ENCODE measurements around the gene KLRC4. TPM values are rescaled to one million over a fixed set of nuclear protein-coding genes. Genes with fewer than 3 reads are reported as not detected.
"Not testable (repeated sequence)": the region's sequence is repeated elsewhere in the genome, so short reads cannot be mapped to it uniquely, and the experiment has no call there.

The KLRC4 gene
- total RNA-seq, 1 experiment from 2014 or later = not detected

GRCh38 chr12:10408842-10409241 is 715 bp downstream of the KLRC4 start:
- Histone ChIP-seq H3K4me3 (ENCODE audit: low read length) (no peak overlapping the region), H3K27ac (ENCODE audit: low read length) (no peak overlapping the region), H4K20me1 (ENCODE audit: insufficient read depth, low read depth, low read length) (no peaks in the 10 kb centered on the region), H3K9me2 (replicated peaks; ENCODE audit: insufficient read depth, low read length) (no peaks in the 10 kb centered on the region), H3K36me3 (ENCODE audit: insufficient read depth, low read length) (no peaks in the 10 kb centered on the region), H3K4me2 (ENCODE audit: low read depth, low read length, poor library complexity, severe bottlenecking) (no peak overlapping the region), H3K9me3 (ENCODE audit: low read length) (no peaks in the 10 kb centered on the region), H3K4me1 (ENCODE audit: low read length) (no peaks in the 10 kb centered on the region), H3K27me3 (ENCODE audit: low read length) (no peaks in the 10 kb centered on the region), H2AFZ (ENCODE audit: low read length) (no peak overlapping the region), H3K79me2 (ENCODE audit: low read length) (no peaks in the 10 kb centered on the region), H3K9ac (ENCODE audit: low read length) (no peak overlapping the region)
- no peak for DNase-seq

DNA sequence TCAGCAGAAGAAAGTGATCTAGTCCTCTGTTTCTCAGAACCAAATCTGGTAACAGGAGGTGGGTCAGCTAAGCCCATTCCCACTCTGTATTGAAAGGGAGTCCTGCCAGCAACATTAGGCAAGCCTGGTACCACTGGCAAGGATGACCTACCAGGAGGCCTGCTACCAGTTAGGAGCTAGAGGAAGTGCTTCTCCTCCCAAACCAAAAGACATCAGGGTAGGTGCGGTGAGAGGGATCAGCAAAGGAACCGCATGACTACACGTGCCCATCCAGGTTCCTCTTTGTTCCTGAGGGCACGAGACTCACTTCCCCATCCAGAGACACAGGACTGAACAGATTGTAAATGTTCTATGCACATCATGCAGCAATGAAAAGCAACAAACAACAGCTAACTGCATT is 2.8 kb downstream of the KLRC4 start:
- no peak overlapping the region for H3K27ac ChIP-seq (ENCODE audit: low read length)

GRCh38 chr12:10405294-10405693 is 4.3 kb downstream of the KLRC4 start:
- H3K4me1 ChIP-seq (ENCODE audit: low read length) = no peaks in the 10 kb centered on the region
- no peaks in the 10 kb centered on the region for H4K20me1 ChIP-seq (ENCODE audit: insufficient read depth, low read depth, low read length)
- H3K9me3 ChIP-seq (ENCODE audit: low read length) = no peaks in the 10 kb centered on the region
- H3K9ac ChIP-seq (ENCODE audit: low read length) = no peak overlapping the region
- no peaks in the 10 kb centered on the region for H3K27me3 ChIP-seq (ENCODE audit: low read length)
- H3K79me2 ChIP-seq (ENCODE audit: low read length) = no peaks in the 10 kb centered on the region
- H3K4me2 ChIP-seq (ENCODE audit: low read depth, low read length, poor library complexity, severe bottlenecking) = no peak overlapping the region
- H3K4me3 ChIP-seq (ENCODE audit: low read length) = no peak overlapping the region
- H3K36me3 ChIP-seq (ENCODE audit: insufficient read depth, low read length) = no peaks in the 10 kb centered on the region
- no peak overlapping the region for H3K27ac ChIP-seq (ENCODE audit: low read length)
- H2AFZ ChIP-seq (ENCODE audit: low read length) = no peak overlapping the region
- H3K9me2 ChIP-seq (replicated peaks; ENCODE audit: insufficient read depth, low read length) = no peaks in the 10 kb centered on the region
- no peak for DNase-seq

More for the DNA sequence above, 2.8 kb downstream of the KLRC4 start:
- no peak overlapping the region for H3K4me3 ChIP-seq (ENCODE audit: low read length)
- no peaks in the 10 kb centered on the region for H3K27me3 ChIP-seq (ENCODE audit: low read length)
- H3K4me1 ChIP-seq (ENCODE audit: low read length) = no peaks in the 10 kb centered on the region
- no peak overlapping the region for H3K4me2 ChIP-seq (ENCODE audit: low read depth, low read length, poor library complexity, severe bottlenecking)
- no peaks in the 10 kb centered on the region for H3K9me2 ChIP-seq (replicated peaks; ENCODE audit: insufficient read depth, low read length)
- H4K20me1 ChIP-seq (ENCODE audit: insufficient read depth, low read depth, low read length) = no peaks in the 10 kb centered on the region
- no peak overlapping the region for H2AFZ ChIP-seq (ENCODE audit: low read length)
- H3K79me2 ChIP-seq (ENCODE audit: low read length) = no peaks in the 10 kb centered on the region
- DNase-seq = no peak
- H3K9ac ChIP-seq (ENCODE audit: low read length) = no peak overlapping the region
- no peaks in the 10 kb centered on the region for H3K36me3 ChIP-seq (ENCODE audit: insufficient read depth, low read length)
- H3K9me3 ChIP-seq (ENCODE audit: low read length) = no peaks in the 10 kb centered on the region

DNA sequence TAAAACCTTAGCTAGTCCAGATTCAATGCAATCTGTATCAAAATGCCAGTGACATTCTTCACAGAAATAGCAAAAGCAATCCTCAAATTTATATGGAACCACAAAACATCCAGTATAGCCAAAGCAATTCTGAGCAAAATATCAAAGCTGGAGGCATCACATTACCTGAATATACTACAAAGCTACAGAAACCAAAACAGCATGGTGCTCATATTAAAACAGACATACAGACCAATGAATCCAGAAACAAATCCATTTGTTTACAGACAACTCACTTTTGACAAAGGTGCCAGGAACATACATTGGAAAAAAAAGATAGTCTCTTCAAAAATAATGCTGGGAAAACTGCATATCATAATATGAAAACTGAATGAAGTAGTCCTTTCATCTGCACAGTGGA is 4.8 kb downstream of the KLRC4 start:
- H3K36me3 ChIP-seq (ENCODE audit: insufficient read depth, low read length) = no peaks in the 10 kb centered on the region
- H3K9me3 ChIP-seq (ENCODE audit: low read length) = no peaks in the 10 kb centered on the region
- no peak overlapping the region for H3K27ac ChIP-seq (ENCODE audit: low read length)
- no peaks in the 10 kb centered on the region for H4K20me1 ChIP-seq (ENCODE audit: insufficient read depth, low read depth, low read length)
- no peaks in the 10 kb centered on the region for H3K9me2 ChIP-seq (replicated peaks; ENCODE audit: insufficient read depth, low read length)
- H3K9ac ChIP-seq (ENCODE audit: low read length) = no peak overlapping the region
- H3K27me3 ChIP-seq (ENCODE audit: low read length) = no peaks in the 10 kb centered on the region
- no peak overlapping the region for H2AFZ ChIP-seq (ENCODE audit: low read length)
- DNase-seq = no peak
- H3K79me2 ChIP-seq (ENCODE audit: low read length) = no peaks in the 10 kb centered on the region
- no peak overlapping the region for H3K4me3 ChIP-seq (ENCODE audit: low read length)
- H3K4me1 ChIP-seq (ENCODE audit: low read length) = no peaks in the 10 kb centered on the region
- no peak overlapping the region for H3K4me2 ChIP-seq (ENCODE audit: low read depth, low read length, poor library complexity, severe bottlenecking)

DNA sequence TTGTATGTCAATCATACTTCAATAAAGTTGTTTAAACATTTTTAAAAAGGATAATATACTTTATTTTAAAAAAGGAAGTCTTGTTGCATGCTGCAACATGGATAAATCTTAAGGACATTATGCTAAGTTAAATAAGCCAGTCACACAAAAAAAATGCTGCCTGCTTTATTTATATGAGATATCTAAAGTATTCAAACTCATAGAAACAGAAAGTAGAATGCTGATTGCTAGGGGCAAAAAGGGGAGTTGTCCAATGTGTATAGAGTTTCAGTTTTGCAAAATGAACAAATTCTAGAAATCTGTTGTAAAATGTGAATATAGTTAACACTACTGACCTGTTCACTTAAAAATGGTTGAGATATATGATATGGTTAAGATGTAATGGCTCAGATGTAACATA is 8.7 kb downstream of the KLRC4 start:
- Histone ChIP-seq H3K36me3 (ENCODE audit: insufficient read depth, low read length) (no peaks in the 10 kb centered on the region), H3K9me2 (replicated peaks; ENCODE audit: insufficient read depth, low read length) (no peaks in the 10 kb centered on the region), H2AFZ (ENCODE audit: low read length) (no peak overlapping the region), H3K9ac (ENCODE audit: low read length) (no peak overlapping the region), H3K4me3 (ENCODE audit: low read length) (no peak overlapping the region), H4K20me1 (ENCODE audit: insufficient read depth, low read depth, low read length) (no peaks in the 10 kb centered on the region), H3K4me1 (ENCODE audit: low read length) (no peaks in the 10 kb centered on the region), H3K27ac (ENCODE audit: low read length) (no peak overlapping the region), H3K9me3 (ENCODE audit: low read length) (no peaks in the 10 kb centered on the region), H3K4me2 (ENCODE audit: low read depth, low read length, poor library complexity, severe bottlenecking) (no peak overlapping the region), H3K79me2 (ENCODE audit: low read length) (no peaks in the 10 kb centered on the region), H3K27me3 (ENCODE audit: low read length) (no peaks in the 10 kb centered on the region)
- DNase-seq = no peak

- Histone ChIP-seq H3K9me2 (replicated peaks; ENCODE audit: insufficient read depth, low read length) (no peaks in the 10 kb centered on the region), H3K27me3 (ENCODE audit: low read length) (no peaks in the 10 kb centered on the region), H3K4me3 (ENCODE audit: low read length) (no peak overlapping the region), H3K9ac (ENCODE audit: low read length) (no peak overlapping the region), H3K4me1 (ENCODE audit: low read length) (no peaks in the 10 kb centered on the region), H3K79me2 (ENCODE audit: low read length) (no peaks in the 10 kb centered on the region), H3K27ac (ENCODE audit: low read length) (no peak overlapping the region), H2AFZ (ENCODE audit: low read length) (no peak overlapping the region), H4K20me1 (ENCODE audit: insufficient read depth, low read depth, low read length) (no peaks in the 10 kb centered on the region), H3K4me2 (ENCODE audit: low read depth, low read length, poor library complexity, severe bottlenecking) (no peak overlapping the region), H3K9me3 (ENCODE audit: low read length) (no peaks in the 10 kb centered on the region), H3K36me3 (ENCODE audit: insufficient read depth, low read length) (no peaks in the 10 kb centered on the region)
- no peak for DNase-seq
Measured at GRCh38 chr12:10398168-10398567, 11.4 kb downstream of the KLRC4 start.

DNA sequence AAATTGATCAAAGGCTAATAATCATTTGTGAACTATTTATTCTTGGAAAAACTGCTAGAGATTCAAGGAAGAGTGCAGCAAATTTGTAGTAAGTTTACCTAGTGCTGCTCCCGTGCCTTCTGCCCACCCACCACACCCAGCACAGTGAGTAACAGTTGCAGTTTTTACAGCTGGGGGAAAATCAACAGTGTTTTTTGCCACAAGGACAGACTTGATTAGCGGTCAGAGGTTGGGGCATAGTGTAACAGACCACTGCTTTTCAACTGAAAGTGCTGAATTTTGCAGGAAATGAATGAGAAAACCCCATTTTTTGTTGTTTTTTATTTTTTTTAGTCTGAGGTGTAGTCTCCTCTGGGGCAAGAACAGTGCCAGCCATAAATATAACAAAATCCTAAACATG is 12.3 kb downstream of the KLRC4 start:
- H4K20me1 ChIP-seq (ENCODE audit: insufficient read depth, low read depth, low read length) = no peaks in the 10 kb centered on the region
- H3K9me3 ChIP-seq (ENCODE audit: low read length) = no peaks in the 10 kb centered on the region
- H2AFZ ChIP-seq (ENCODE audit: low read length) = no peak overlapping the region
- no peak overlapping the region for H3K27ac ChIP-seq (ENCODE audit: low read length)
- H3K9ac ChIP-seq (ENCODE audit: low read length) = no peak overlapping the region
- no peaks in the 10 kb centered on the region for H3K4me1 ChIP-seq (ENCODE audit: low read length)
- H3K79me2 ChIP-seq (ENCODE audit: low read length) = no peaks in the 10 kb centered on the region
- H3K36me3 ChIP-seq (ENCODE audit: insufficient read depth, low read length) = no peaks in the 10 kb centered on the region
- no peaks in the 10 kb centered on the region for H3K9me2 ChIP-seq (replicated peaks; ENCODE audit: insufficient read depth, low read length)
- H3K4me3 ChIP-seq (ENCODE audit: low read length) = no peak overlapping the region
- DNase-seq = no peak
- no peak overlapping the region for H3K4me2 ChIP-seq (ENCODE audit: low read depth, low read length, poor library complexity, severe bottlenecking)
- no peaks in the 10 kb centered on the region for H3K27me3 ChIP-seq (ENCODE audit: low read length)

GRCh38 chr12:10396176-10396575 is 13.4 kb downstream of the KLRC4 start:
- H3K27ac ChIP-seq (ENCODE audit: low read length); H3K4me2 ChIP-seq (ENCODE audit: low read depth, low read length, poor library complexity, severe bottlenecking); H3K4me1 ChIP-seq (ENCODE audit: low read length); DNase-seq; H3K27me3 ChIP-seq (ENCODE audit: low read length); H2AFZ ChIP-seq (ENCODE audit: low read length); H3K79me2 ChIP-seq (ENCODE audit: low read length); H3K36me3 ChIP-seq (ENCODE audit: insufficient read depth, low read length); H3K9me2 ChIP-seq (replicated peaks; ENCODE audit: insufficient read depth, low read length); H3K9me3 ChIP-seq (ENCODE audit: low read length); H3K4me3 ChIP-seq (ENCODE audit: low read length); H3K9ac ChIP-seq (ENCODE audit: low read length); H4K20me1 ChIP-seq (ENCODE audit: insufficient read depth, low read depth, low read length): not testable (repeated sequence)

- no peaks in the 10 kb centered on the region for H3K9me3 ChIP-seq (ENCODE audit: low read length)
- no peak overlapping the region for H3K4me2 ChIP-seq (ENCODE audit: low read depth, low read length, poor library complexity, severe bottlenecking)
- H3K27ac ChIP-seq (ENCODE audit: low read length) = no peak overlapping the region
- DNase-seq = no peak
- no peaks in the 10 kb centered on the region for H3K9me2 ChIP-seq (replicated peaks; ENCODE audit: insufficient read depth, low read length)
- no peaks in the 10 kb centered on the region for H4K20me1 ChIP-seq (ENCODE audit: insufficient read depth, low read depth, low read length)
- H2AFZ ChIP-seq (ENCODE audit: low read length) = no peak overlapping the region
- H3K27me3 ChIP-seq (ENCODE audit: low read length) = no peaks in the 10 kb centered on the region
- H3K9ac ChIP-seq (ENCODE audit: low read length) = no peak overlapping the region
- H3K36me3 ChIP-seq (ENCODE audit: insufficient read depth, low read length) = no peaks in the 10 kb centered on the region
- H3K79me2 ChIP-seq (ENCODE audit: low read length) = no peaks in the 10 kb centered on the region
- H3K4me1 ChIP-seq (ENCODE audit: low read length) = no peaks in the 10 kb centered on the region
- H3K4me3 ChIP-seq (ENCODE audit: low read length) = no peak overlapping the region
Measured at GRCh38 chr12:10395390-10395998, 14.1 kb downstream of the KLRC4 start.
